ENCODE data around the gene IL27RA. TPM values are rescaled to one million over a fixed set of nuclear protein-coding genes. Genes with fewer than 3 reads are reported as not detected.
A peak's percentile ranks its signal among the peaks of the same experiment; 100 is the strongest.
"Not testable (repeated sequence)": the region's sequence is repeated elsewhere in the genome, so short reads cannot be mapped to it uniquely, and the experiment has no call there.

Gene IL27RA
- total and polyA plus RNA-seq, 2 of the 4 experiments (the other 2 are of a cell fraction), result 2.9 to 5.1 TPM

DNA sequence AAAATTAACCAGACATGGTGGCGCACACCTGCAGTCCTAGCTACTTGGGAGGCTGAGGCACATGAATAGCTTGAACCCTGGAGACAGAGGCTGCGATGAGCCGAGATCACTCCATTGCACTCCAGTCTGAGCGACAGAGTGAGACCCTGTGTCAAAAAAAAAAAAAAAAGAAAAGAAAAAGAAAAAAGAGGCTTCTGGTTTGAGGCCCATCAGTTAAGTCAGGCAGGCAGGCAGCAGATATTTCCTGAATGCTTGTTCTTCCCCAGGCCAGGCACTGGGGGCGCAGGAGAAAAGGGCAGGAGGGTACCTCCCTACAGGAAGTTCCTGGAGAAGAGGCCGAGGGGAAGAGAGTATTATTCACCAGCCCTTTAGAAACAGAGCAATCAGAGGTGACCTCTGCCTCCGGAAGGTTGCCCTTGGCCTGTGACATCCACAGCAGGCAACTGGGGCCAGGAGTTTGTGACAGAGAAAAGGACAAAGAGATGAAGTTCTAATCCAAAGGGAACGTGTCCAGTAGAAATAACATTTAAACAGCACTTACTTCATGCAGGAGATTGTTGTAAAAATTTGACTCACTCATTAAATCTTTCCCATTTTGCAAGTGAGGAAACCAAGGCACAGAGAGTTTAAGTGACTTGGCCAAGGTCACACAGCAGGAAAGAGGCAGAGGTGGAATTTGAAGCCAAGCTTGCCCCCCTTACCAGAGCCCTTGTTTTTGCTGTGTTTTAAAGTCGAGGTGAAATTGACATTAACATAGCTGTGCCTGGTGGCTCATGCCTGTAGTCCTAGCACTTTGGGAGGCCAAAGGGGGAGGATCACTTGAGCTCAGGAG lies 7.9 kb upstream of the IL27RA start:
- ATAC-seq (ENCODE audit: low read depth), result peak; percentile 89
- POLR2A ChIA-PET (ENCODE audit: unreplicated experiment), result interaction anchor here (0.6 kb wide), 1 partner anchor 14 kb away, joined by 17 read pairs; no protein-coding TSS in a partner anchor
- Histone ChIP-seq H3K9ac (ENCODE audit: low read depth, low read length) (no peak overlapping the region), H3K9me3 (ENCODE audit: control insufficient read depth, insufficient read depth, low read length) (no peaks in the 10 kb centered on the region), H4K20me1 (ENCODE audit: insufficient read depth, low read length) (no peaks in the 10 kb centered on the region), H3K23ac (ENCODE audit: low read depth, low read length) (no peak overlapping the region), H2BK120ac (ENCODE audit: low read depth, low read length) (no peak overlapping the region), H3K4me2 (ENCODE audit: low read depth, low read length) (no peak overlapping the region), H2AFZ (replicated peaks; ENCODE audit: low read length, poor library complexity) (peak overlapping the region; percentile 84), H3K18ac (ENCODE audit: low read depth, low read length) (no peak overlapping the region), H3K36me3 (ENCODE audit: control insufficient read depth, insufficient read depth, low read length) (no peaks in the 10 kb centered on the region), H3K4me3 (ENCODE audit: insufficient read depth, low read depth, low read length) (no peak overlapping the region), H3K4me1 (ENCODE audit: control insufficient read depth, insufficient read depth, low read length) (no peaks in the 10 kb centered on the region), H2BK20ac (ENCODE audit: low read depth, low read length) (no peak overlapping the region), H4K8ac (ENCODE audit: low read depth in 2 of 2, low read length in 2 of 2) (peak overlapping the region in 1 of 2 experiments; percentile 52; a peak in 1 of 4 replicates), H3K79me1 (ENCODE audit: low read depth in 1 of 2, low read length in 2 of 2) (no peaks in the 10 kb centered on the region), H2BK15ac (ENCODE audit: low read depth, low read length) (no peak overlapping the region), H3K4ac (ENCODE audit: low read depth, low read length) (no peak overlapping the region), H4K5ac (ENCODE audit: low read depth, low read length) (no peak overlapping the region), H3K27ac (ENCODE audit: insufficient read depth, low read length) (no peak overlapping the region), H3K27me3 (ENCODE audit: control insufficient read depth, insufficient read depth, low read length) (peaks cover 11% of the 10 kb centered on the region), H2AK5ac (ENCODE audit: low read depth, low read length) (no peak overlapping the region), H2BK5ac (ENCODE audit: low read depth, low read length, poor library complexity, severe bottlenecking) (no peak overlapping the region), H3K56ac (ENCODE audit: extremely low read depth, insufficient read depth, low read length) (no peak overlapping the region), H3K9me1 (ENCODE audit: insufficient read depth, low read length) (no peaks in the 10 kb centered on the region), H2AK9ac (replicated peaks; ENCODE audit: low read depth, low read length, poor library complexity) (no peak overlapping the region), H3K14ac (replicated peaks; ENCODE audit: low read depth, low read length) (no peak overlapping the region), H4K91ac (ENCODE audit: insufficient read depth, low read depth, low read length) (no peak overlapping the region)
- TF ChIP-seq RFX5 (IDR thresholded peaks at IDR 0.05; ENCODE audit: low read depth, low read length), result no peak
- TF ChIP-seq MAZ (IDR thresholded peaks at IDR 0.05; ENCODE audit: borderline replicate concordance, low read depth, low read length), result no peak
- TF ChIP-seq MXI1 (IDR thresholded peaks at IDR 0.05; ENCODE audit: borderline replicate concordance, low read depth, low read length), result no peak
- TF ChIP-seq, protein P1, sequence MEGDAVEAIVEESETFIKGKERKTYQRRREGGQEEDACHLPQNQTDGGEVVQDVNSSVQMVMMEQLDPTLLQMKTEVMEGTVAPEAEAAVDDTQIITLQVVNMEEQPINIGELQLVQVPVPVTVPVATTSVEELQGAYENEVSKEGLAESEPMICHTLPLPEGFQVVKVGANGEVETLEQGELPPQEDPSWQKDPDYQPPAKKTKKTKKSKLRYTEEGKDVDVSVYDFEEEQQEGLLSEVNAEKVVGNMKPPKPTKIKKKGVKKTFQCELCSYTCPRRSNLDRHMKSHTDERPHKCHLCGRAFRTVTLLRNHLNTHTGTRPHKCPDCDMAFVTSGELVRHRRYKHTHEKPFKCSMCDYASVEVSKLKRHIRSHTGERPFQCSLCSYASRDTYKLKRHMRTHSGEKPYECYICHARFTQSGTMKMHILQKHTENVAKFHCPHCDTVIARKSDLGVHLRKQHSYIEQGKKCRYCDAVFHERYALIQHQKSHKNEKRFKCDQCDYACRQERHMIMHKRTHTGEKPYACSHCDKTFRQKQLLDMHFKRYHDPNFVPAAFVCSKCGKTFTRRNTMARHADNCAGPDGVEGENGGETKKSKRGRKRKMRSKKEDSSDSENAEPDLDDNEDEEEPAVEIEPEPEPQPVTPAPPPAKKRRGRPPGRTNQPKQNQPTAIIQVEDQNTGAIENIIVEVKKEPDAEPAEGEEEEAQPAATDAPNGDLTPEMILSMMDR (conservative IDR thresholded peaks at IDR 0.05; ENCODE audit: low read depth, low read length), result peak; percentile 46
- peak; percentile 44 for DNase-seq
- CTCF ChIA-PET, result no interaction called here
- dilution Hi-C loops (cut with HindIII; ENCODE audit: low sequenced_read_pairs, unreplicated experiment) (no loop called here), intact Hi-C loops (cut with micrococcal nuclease) (no loop called here), in situ Hi-C loops (cut with MboI; ENCODE audit: low sequenced_read_pairs) (no loop called here)
- WGBS, 2 experiments (ENCODE audit: extremely low coverage in 2 of 2, insufficient read length in 1 of 2), result 81% methylated on average over 4 of the region's 9 CpGs; no CpG with 5 or more reads in 1 of the 2 experiments
- no TSS peak for BruUV-seq (replicated peaks)

DNA sequence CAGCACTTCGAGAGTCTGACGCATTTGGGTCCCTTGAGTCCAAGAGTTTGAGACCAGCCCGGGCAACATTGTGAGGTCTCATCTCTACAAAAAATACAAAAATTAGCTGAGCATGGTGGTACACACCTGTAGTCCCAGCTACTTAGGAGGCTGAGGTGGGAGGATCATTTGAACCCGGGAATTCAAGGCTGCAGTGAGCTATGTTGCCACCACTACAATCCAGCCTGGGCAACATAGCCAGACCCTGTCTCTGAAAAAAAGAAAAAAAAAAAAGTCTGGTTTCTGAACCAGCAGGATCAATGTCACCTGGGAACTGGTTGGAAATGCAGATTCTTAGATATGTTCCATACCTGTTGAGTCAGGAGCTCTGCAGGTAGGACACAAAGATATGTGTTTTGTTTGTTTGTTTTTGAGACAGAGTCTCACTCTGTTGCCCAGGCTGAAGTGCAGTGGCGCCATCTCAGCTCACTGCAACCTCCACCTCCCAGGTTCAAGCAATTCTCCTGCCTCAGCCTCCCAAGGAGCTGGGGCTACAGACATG lies 4.8 kb upstream of the IL27RA start:
- DNase-seq; H3K9me1 ChIP-seq (ENCODE audit: insufficient read depth, low read length); dilution Hi-C loops (cut with HindIII; ENCODE audit: low sequenced_read_pairs, unreplicated experiment); ATAC-seq (ENCODE audit: low read depth); H2BK5ac ChIP-seq (ENCODE audit: low read depth, low read length, poor library complexity, severe bottlenecking); H4K91ac ChIP-seq (ENCODE audit: insufficient read depth, low read depth, low read length); intact Hi-C loops (cut with micrococcal nuclease); H2AFZ ChIP-seq (replicated peaks; ENCODE audit: low read length, poor library complexity); H3K56ac ChIP-seq (ENCODE audit: extremely low read depth, insufficient read depth, low read length); H3K4me1 ChIP-seq (ENCODE audit: control insufficient read depth, insufficient read depth, low read length); H4K20me1 ChIP-seq (ENCODE audit: insufficient read depth, low read length); CTCF ChIA-PET; H4K5ac ChIP-seq (ENCODE audit: low read depth, low read length); H3K36me3 ChIP-seq (ENCODE audit: control insufficient read depth, insufficient read depth, low read length); H2AK5ac ChIP-seq (ENCODE audit: low read depth, low read length); H3K27ac ChIP-seq (ENCODE audit: insufficient read depth, low read length); H3K18ac ChIP-seq (ENCODE audit: low read depth, low read length); H3K9ac ChIP-seq (ENCODE audit: low read depth, low read length); H3K23ac ChIP-seq (ENCODE audit: low read depth, low read length); H3K4me2 ChIP-seq (ENCODE audit: low read depth, low read length); H3K79me1 ChIP-seq (ENCODE audit: low read depth in 1 of 2, low read length in 2 of 2); H4K8ac ChIP-seq (ENCODE audit: low read depth in 2 of 2, low read length in 2 of 2); H2BK20ac ChIP-seq (ENCODE audit: low read depth, low read length); POLR2A ChIA-PET (ENCODE audit: unreplicated experiment); H2BK120ac ChIP-seq (ENCODE audit: low read depth, low read length); BruUV-seq (replicated peaks); H3K4me3 ChIP-seq (ENCODE audit: insufficient read depth, low read depth, low read length); H3K9me3 ChIP-seq (ENCODE audit: control insufficient read depth, insufficient read depth, low read length); H3K14ac ChIP-seq (replicated peaks; ENCODE audit: low read depth, low read length); H2BK15ac ChIP-seq (ENCODE audit: low read depth, low read length); in situ Hi-C loops (cut with MboI; ENCODE audit: low sequenced_read_pairs); H2AK9ac ChIP-seq (replicated peaks; ENCODE audit: low read depth, low read length, poor library complexity); H3K4ac ChIP-seq (ENCODE audit: low read depth, low read length): not testable (repeated sequence)
- no CpG with 5 or more reads among the region's 5 CpGs for WGBS, 2 experiments (ENCODE audit: extremely low coverage in 2 of 2, insufficient read length in 1 of 2)
- peaks cover 30% of the 10 kb centered on the region for H3K27me3 ChIP-seq (ENCODE audit: control insufficient read depth, insufficient read depth, low read length)

All from IMR-90 (cell line).